Stomach smooth muscle (tissue), 2 donors: ENCODE results near the gene AGBL4.
A peak's percentile ranks its signal among the peaks of the same experiment; 100 is the strongest.

Source experiments
- H3K27ac ChIP-seq: one replicate; pipeline ENCODE4 v1.7.0; 2013; ENCODE audit warnings: mild to moderate bottlenecking, low read length, inconsistent platforms
- H3K27me3 ChIP-seq, 2 donors: one replicate each; pipeline ENCODE4 v1.7.0; 2013; ENCODE audit warnings: low read length in 2 of 2; ENCODE audit not compliant: insufficient read depth in 2 of 2, control insufficient read depth in 1 of 2
- H3K36me3 ChIP-seq, 2 donors: one replicate each; pipeline ENCODE4 v1.7.0; 2013; ENCODE audit warnings: low read length in 2 of 2; ENCODE audit not compliant: control insufficient read depth in 2 of 2, insufficient read depth in 2 of 2
- H3K4me1 ChIP-seq: one replicate; pipeline ENCODE4 v1.7.0; 2013; ENCODE audit warnings: low read length; ENCODE audit not compliant: control insufficient read depth, insufficient read depth
- H3K4me3 ChIP-seq, 2 donors: one replicate each; pipeline ENCODE4 v1.7.0; 2013; ENCODE audit warnings: low read length in 2 of 2
- H3K9ac ChIP-seq, 2 donors: one replicate each; pipeline ENCODE4 v1.7.0; 2013; ENCODE audit warnings: low read length in 2 of 2, mild to moderate bottlenecking in 1 of 2
- H3K9me3 ChIP-seq, 2 donors: one replicate each; pipeline ENCODE4 v1.7.0; 2013; ENCODE audit warnings: low read length in 2 of 2; ENCODE audit not compliant: control insufficient read depth in 2 of 2
- donor health status: healthy.
- donor health status: Pancreatic carcinoma.

AGBL4 gene

DNA sequence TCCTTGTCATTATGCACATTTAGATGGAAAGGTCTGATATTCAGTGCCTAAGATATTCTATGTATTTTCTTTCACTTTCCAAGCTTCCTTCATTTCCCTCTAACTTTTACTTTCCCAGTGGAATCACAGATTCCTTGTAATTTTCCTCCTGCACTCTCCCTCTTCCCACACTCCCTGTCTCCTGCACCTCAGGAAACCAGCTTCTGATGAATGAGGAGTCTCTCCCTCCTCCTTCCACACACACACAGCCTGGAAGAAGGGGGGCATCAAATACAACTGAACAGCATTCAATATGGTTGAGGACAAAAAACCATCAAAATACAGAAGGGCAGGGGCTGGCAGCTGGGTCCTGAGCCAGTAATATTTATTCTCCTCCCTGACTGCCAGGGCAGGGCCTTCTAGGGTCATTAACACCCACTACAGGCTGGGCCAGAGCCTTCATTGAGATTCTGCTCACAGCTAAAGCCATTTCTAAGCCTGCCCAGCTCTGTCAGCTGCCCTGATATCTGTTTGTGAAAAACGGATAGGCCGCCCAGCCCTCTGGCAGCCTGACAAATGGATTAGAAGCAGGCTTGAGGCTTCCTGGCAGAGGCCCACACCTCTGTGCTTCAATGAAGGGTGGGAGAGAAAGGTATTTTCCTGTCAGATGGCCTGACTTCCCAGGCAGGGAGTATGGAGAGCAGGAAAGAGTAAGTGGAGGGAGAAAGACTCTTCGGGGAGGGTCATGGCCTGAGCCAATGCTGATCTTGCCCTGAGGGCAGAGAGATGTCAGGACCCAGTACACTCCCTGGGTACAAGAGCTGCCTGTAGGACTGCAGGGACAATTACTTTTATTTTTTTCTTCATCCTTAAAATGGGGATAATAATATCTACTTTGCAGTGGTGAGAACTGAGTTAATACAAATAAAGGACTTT is 1412.9 kb downstream of the AGBL4 start:
- Histone ChIP-seq H3K9me3 (no peaks in the 10 kb centered on the region), H3K27ac (peak overlapping the region; percentile 18), H3K27me3 (no peaks in the 10 kb centered on the region), H3K4me3 (no peak overlapping the region), H3K36me3 (no peaks in the 10 kb centered on the region), H3K4me1 (peaks cover 17% of the 10 kb centered on the region), H3K9ac (peak overlapping the region; percentile 5 to 36)

GRCh38 chr1:48608882-48609281 is 1414.9 kb downstream of the AGBL4 start:
- Histone ChIP-seq H3K27me3 (no peaks in the 10 kb centered on the region), H3K4me3 (no peak overlapping the region), H3K36me3 (no peaks in the 10 kb centered on the region), H3K27ac (no peak overlapping the region), H3K9me3 (no peaks in the 10 kb centered on the region), H3K9ac (no peak overlapping the region), H3K4me1 (peaks cover 17% of the 10 kb centered on the region)

- Histone ChIP-seq H3K9me3 (no peaks in the 10 kb centered on the region), H3K4me1 (peaks cover 5% of the 10 kb centered on the region), H3K36me3 (no peaks in the 10 kb centered on the region), H3K27me3 (no peaks in the 10 kb centered on the region), H3K4me3 (no peak overlapping the region), H3K9ac (no peak overlapping the region), H3K27ac (no peak overlapping the region)
Measured at GRCh38 chr1:48603222-48603621, 1420.5 kb downstream of the AGBL4 start.

DNA sequence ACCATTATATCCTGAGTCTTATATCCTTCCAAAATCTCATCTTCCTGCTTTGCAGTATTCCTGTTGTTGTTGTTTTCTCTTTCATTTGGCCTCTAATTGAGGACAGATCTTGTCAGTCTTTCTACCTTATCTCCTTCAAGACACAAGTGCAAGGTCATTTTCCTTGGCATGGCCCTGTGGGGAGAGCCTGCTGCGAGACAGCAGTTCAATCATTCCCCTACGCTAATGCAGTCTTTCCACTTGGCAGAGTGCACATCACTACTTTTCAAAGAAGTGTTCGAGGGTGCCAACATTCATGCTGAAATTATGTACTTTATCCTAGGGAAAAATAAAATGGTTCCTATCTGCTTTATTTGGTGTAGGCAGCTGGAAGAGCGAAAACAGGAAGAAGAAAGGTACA is 1421.4 kb downstream of the AGBL4 start:
- Histone ChIP-seq H3K27me3 (no peaks in the 10 kb centered on the region), H3K4me1 (peaks cover 5% of the 10 kb centered on the region), H3K27ac (no peak overlapping the region), H3K36me3 (no peaks in the 10 kb centered on the region), H3K4me3 (peak overlapping the region in 1 of 2 donors; percentile 15), H3K9me3 (no peaks in the 10 kb centered on the region), H3K9ac (no peak overlapping the region)

DNA sequence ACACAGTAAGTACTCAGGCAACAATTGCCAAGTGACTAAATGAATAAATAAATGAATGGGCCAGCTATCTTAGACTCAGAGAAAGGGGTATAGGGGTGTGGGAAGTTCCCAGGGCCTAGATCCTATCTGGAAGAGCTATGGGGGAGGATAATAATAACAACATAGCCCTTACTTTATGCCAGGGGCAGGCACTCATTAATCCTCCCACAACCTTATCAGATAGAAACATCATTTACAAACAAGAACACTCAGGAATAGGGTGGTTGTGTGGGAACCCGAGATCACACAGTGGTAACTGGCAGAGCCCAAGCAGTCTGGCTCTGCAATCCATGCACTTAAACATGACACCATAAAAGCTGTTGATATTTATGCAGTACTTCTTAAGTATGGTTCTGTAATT is 1423.6 kb downstream of the AGBL4 start:
- H3K27ac ChIP-seq: no peak overlapping the region
- no peaks in the 10 kb centered on the region for H3K27me3 ChIP-seq
- peaks cover 11% of the 10 kb centered on the region for H3K4me1 ChIP-seq
- H3K4me3 ChIP-seq: no peak overlapping the region
- no peaks in the 10 kb centered on the region for H3K36me3 ChIP-seq
- no peak overlapping the region for H3K9ac ChIP-seq
- H3K9me3 ChIP-seq: no peaks in the 10 kb centered on the region

DNA sequence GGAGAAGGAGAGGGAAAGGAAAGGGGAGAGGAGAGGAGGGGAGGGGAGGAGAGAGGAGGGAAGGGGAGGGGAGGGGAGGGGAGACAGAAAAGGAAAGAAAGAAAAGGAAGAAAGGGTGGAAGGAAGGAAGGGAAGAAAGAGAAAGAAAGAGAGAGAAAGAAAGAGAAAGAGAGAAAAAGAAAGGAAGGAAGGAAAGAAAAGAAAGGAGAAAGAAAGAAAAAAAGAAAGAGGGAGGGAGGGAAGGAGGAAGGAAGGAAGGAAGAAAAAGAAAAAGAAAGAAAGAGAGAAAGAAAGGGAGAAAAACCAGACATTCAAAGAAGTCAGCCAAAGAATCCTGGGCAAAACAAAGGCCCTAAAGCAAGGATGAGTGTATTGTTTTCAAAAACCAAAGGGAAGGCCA is 1426.1 kb downstream of the AGBL4 start:
- H3K9me3 ChIP-seq: no peaks in the 10 kb centered on the region
- no peak overlapping the region for H3K9ac ChIP-seq
- peaks cover 11% of the 10 kb centered on the region for H3K4me1 ChIP-seq
- H3K27ac ChIP-seq: no peak overlapping the region
- no peaks in the 10 kb centered on the region for H3K36me3 ChIP-seq
- H3K27me3 ChIP-seq: no peaks in the 10 kb centered on the region
- no peak overlapping the region for H3K4me3 ChIP-seq

DNA sequence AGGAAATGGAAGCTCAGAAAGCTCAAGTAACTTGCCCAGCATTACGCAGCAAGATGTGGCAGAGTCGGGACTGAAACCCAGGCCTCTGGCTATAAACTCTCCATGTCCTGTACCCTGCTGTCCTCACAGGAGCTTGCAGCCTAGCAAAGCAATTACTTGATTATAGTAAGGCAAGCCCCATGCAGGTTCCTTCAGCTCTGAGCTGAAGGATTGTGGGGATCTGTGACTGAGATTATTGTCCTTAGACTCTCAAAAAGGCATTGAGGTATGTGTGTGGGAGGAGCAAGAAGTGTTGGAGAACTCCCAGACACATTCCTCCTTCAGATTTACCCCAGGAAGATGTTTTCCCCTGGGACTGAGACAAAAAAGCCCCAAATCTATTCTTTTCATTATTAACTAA is 1427.7 kb downstream of the AGBL4 start:
- Histone ChIP-seq H3K4me3 (no peak overlapping the region), H3K4me1 (peaks cover 6% of the 10 kb centered on the region), H3K36me3 (no peaks in the 10 kb centered on the region), H3K9me3 (no peaks in the 10 kb centered on the region), H3K9ac (no peak overlapping the region), H3K27ac (no peak overlapping the region), H3K27me3 (no peaks in the 10 kb centered on the region)

GRCh38 chr1:48595613-48596012 is 1428.1 kb downstream of the AGBL4 start:
- no peak overlapping the region for H3K27ac ChIP-seq

GRCh38 chr1:48592330-48592729 is 1431.4 kb downstream of the AGBL4 start:
- Histone ChIP-seq H3K36me3 (no peaks in the 10 kb centered on the region), H3K27me3 (no peaks in the 10 kb centered on the region), H3K9ac (no peak overlapping the region), H3K4me3 (no peak overlapping the region), H3K27ac (no peak overlapping the region), H3K4me1 (peaks cover 6% of the 10 kb centered on the region), H3K9me3 (no peaks in the 10 kb centered on the region)

More at GRCh38 chr1:48595613-48596012, 1428.1 kb downstream of the AGBL4 start:
- Histone ChIP-seq H3K27me3 (no peaks in the 10 kb centered on the region), H3K4me3 (no peak overlapping the region), H3K4me1 (peaks cover 6% of the 10 kb centered on the region), H3K9ac (no peak overlapping the region), H3K9me3 (no peaks in the 10 kb centered on the region), H3K36me3 (no peaks in the 10 kb centered on the region)

DNA sequence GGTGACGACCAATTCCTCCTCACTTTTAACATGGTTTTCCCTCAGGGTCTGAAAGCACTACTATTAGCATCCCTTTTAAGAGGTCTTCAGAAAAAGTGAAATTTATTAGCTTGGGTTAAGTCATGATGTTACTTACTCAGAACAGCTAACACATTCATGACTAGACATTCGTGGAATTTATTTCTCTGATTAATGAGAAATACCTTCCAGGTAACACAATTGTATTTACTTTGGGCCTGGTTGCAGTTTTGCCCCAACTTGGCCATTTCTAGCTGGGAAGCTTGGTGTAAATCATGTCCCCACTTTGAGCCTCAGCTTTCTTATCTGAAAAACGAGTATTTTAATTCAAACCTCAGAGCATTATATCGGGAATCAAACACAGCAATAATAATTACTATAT is 1432.6 kb downstream of the AGBL4 start:
- H3K9me3 ChIP-seq: no peaks in the 10 kb centered on the region
- no peaks in the 10 kb centered on the region for H3K36me3 ChIP-seq
- H3K27ac ChIP-seq: no peak overlapping the region

DNA sequence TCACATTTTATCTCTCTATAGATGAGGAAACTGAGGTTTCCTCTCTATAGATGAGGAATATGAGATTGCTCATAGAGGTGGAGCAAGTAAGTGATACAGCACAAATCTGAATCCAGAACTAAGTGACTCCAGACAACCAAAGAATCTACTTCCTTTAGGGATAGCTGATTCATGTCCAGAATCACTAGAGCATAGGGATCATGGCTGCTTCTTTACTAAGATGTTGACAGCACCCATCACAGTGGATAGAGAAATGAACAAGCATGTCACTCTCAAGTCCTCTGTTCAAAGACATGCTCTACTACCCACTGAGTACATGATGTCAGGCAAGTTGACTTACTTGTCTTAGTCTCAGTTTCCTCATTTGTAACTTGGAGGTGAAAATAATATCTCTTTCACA is 1435.7 kb downstream of the AGBL4 start:
- Histone ChIP-seq H3K27me3 (no peaks in the 10 kb centered on the region), H3K4me1 (no peaks in the 10 kb centered on the region)

More for the DNA sequence above, 1432.6 kb downstream of the AGBL4 start:
- no peak overlapping the region for H3K9ac ChIP-seq
- H3K27me3 ChIP-seq: no peaks in the 10 kb centered on the region
- H3K4me1 ChIP-seq: peaks cover 6% of the 10 kb centered on the region
- no peak overlapping the region for H3K4me3 ChIP-seq

More for the DNA sequence above, 1435.7 kb downstream of the AGBL4 start:
- Histone ChIP-seq H3K36me3 (no peaks in the 10 kb centered on the region), H3K9ac (no peak overlapping the region), H3K4me3 (no peak overlapping the region), H3K27ac (no peak overlapping the region), H3K9me3 (no peaks in the 10 kb centered on the region)
